Measurements from ENCODE around the gene OR6J1.

- TF ChIP-seq CTCF (conservative IDR thresholded peaks at IDR 0.05) = no peak
- TF ChIP-seq ZFX (IDR thresholded peaks at IDR 0.05) = no peak
Measured at GRCh38 chr14:22671622-22672021, 27.5 kb upstream of the OR6J1 start.
